Fibroblast of skin of right quadriceps (primary cell): ENCODE results near the gene NDUFS7.

Experiments used
- DNase-seq: peaks from one replicate; pipeline ENCODE4 v3.0.0-alpha.2; 2013

Gene NDUFS7

DNA sequence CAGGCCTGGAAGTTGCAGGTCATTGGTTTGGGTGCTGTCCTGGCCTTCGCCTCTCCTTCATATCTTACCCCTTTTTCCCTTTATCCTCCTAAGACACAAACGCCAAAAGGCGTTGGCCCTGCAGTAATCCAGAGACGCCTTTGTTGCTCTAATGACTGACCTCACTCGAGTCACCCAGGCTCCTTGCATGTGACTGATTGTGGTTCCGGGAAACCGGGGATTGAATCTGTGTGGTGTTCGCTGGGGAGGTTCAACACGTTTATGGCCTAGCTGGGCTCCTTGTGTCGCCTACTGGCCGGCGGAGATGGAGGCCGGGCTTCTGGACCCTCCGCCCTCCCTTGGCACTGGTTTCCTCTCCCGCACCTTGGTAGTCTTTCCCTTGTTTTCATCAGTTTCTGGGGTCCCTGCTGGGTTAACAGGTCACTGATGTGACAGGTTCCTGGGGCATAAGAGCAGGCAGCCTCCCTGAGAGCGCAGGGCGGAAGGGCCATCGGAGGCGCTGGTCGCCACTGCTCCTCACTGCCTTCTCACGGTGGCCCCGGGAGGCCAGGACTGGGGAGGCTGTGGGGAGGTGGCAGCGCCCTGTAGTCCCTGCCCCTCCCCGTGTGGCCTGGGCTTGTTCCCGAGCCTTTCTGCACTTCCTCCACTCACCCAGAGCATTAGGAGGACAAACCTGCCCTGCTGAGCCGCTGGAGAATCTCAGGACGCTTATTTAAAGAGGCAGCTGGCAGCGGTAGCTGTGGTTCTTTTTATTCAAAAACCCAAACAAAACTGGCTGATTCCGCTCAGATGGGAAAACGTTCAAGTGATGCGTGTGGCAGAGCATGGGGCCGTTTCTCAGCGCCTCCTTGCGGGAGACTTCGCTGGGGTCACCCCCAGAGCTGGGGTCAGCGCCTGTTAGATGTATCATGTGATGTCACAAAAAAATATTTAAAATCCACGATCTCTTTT, 18.1 kb upstream of the NDUFS7 start:
- no peak for DNase-seq

GRCh38 chr19:1366296-1366695, 17.4 kb upstream of the NDUFS7 start:
- DNase-seq, result no peak

DNA sequence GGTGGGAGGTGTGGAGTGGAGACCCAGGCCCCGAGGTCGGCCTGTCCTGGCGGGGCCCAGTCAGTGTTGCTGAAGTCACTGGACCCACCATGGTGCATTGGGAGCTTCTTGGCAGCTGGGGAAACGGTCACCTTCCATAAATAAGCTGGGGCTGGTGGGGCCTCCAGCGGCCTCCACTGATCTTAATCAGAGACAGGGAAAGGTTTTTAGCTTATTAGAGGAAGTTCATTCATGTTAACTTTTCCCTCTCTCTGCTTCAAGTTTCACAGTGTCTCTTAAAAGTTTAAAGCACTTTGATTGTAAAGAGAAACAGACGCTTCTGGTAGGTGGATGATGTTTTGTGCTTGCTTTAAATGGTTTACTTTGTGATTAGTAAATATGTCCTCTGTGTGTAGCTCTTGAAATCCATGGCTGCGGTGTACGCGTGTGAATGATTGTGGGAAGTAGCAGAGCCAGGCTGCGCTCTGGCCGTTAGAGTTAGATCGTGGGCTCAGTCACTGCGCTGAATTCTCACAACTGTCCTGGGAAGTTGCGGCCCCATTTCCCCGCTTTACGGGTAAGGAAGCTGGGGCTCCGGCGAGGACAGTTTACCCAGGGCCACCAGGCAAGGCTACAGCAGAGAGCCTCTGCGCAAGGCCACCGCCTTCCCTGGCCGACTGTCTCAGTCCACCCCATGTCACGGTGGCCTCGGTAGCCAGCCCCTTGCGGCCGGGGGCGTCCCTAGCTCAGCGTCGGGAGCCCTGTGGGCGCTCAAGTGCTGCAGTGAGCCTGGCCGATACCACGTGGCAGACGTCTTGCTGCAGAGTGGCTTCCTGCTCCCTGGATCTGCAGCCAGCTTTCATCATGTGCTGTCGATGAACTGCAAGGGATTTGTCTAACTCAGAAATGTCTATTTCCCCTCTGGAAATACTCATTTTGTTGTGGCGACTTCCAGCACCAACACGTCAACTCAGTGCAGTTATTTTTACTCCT, 16.5 kb upstream of the NDUFS7 start:
- no peak for DNase-seq

GRCh38 chr19:1369214-1369805, 14.4 kb upstream of the NDUFS7 start:
- no peak for DNase-seq

- DNase-seq, result no peak
Measured at GRCh38 chr19:1370579-1371361, 12.9 kb upstream of the NDUFS7 start.

GRCh38 chr19:1373042-1373533, 10.6 kb upstream of the NDUFS7 start:
- no peak for DNase-seq

DNA sequence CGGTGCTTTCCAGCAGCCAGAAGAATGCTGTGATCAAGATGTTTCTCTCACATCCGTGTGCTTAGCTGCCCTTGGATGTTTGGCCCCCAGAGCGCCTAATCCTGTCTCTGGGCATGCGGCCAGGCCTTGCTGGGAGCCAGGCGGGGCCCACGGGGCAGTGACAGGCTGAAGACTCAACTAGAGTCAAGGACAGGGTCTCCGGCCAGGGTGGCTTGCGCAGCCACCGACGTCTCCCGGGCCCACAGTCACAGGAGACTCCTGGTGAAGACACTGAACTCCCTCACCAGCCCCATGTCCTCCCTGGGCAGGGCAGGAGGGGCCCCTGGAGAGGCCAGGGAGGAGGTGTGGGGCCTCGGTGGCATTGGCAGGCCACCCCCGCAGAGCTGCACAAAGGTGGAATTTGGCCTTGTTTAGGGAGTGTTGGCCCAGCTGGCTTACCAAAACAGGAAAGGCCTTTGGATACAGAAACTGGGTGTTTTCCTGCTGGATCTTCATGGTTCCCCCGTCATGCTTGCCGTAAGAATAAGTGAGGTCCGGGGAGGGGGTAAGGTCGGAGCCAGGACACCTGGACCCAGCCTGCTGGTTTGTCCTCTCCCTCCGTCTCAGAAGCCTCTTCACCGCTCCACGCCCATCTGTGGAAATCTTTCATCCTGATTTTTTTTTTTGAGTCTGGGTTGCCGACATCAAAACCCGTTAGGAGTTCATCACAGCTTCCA, 10.0 kb upstream of the NDUFS7 start:
- no peak for DNase-seq

- no peak for DNase-seq
Measured at GRCh38 chr19:1374250-1374577, 9.5 kb upstream of the NDUFS7 start.

GRCh38 chr19:1376415-1376805, 7.3 kb upstream of the NDUFS7 start:
- no peak for DNase-seq

DNA sequence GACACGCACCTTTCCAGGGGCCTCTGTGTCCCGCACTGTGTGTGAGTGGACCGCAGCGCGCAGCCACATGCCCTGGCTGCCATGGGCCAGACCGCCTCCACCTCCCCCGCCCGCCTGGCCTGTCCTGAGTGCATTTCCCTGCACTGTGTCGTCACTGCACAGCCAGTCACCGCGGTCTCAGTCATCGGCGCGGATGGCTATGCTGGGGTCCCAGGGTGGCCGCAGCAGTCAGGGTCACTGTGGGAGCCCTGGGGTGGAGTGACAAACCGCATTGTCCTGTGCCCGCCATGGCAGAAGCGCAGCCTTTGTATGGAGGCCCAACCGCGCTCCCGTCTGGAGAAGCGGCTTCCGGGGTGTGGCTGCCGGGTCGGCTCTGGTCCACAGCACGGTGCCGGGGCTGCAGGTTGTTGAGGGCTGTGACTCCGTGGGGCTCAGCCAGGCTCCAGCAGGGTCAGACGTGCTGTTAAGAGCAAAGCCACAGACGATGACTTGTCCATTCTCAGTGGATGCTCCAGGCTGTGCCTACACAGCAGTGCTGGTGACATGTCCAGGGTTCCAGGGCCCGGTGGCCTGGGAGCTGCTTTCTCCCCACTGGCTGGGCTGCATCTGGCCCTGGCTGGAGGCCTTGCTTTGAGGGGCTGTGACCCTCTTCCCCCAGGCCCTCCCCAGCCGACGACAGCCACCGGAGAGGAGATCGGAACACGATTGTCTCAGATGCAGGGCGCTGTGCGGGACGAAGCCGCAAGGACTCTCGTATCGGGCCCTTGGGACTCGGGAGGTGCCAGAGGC, 6.3 kb upstream of the NDUFS7 start:
- DNase-seq, result no peak

DNA sequence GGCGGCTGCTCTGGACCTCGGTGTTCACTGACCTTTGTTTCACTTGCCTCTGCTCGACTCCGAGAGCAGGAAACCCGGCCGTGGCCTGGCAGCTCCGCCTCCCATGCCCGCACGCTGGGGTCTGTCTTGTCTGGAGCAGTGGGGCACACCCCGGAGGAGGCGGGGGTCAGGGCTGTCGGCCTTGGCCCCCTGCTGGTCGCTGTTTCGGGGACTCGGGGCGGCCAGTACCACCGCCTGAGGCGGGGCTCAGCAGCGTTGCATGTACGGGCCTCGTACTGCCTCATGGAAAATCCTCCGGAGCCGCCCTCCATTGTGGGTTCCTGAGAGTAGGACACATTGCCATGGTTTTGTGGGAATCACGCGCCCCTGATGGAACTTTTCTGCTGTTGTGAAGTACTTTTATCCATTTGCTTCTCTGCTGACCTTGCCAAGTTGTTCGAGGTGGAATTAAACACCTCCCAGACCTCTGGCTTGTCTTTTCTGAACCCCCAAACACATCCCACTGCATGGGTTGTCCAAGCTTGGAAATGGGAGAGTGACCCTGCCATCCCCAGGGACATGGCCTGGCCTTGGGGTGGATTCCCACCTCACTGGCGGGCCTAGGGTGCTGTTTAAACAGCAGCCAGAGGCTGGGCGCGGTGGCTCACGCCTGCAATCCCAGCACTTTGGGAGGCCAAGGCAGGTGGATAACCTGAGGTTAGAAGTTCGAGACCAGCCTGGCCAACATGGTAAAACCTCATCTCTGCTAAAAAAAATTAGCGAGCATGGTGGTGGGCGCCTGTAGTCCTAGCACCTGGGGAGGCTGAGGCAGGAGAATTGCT, 5.5 kb upstream of the NDUFS7 start:
- no peak for DNase-seq

GRCh38 chr19:1379126-1379905, 4.4 kb upstream of the NDUFS7 start:
- DNase-seq, result no peak

DNA sequence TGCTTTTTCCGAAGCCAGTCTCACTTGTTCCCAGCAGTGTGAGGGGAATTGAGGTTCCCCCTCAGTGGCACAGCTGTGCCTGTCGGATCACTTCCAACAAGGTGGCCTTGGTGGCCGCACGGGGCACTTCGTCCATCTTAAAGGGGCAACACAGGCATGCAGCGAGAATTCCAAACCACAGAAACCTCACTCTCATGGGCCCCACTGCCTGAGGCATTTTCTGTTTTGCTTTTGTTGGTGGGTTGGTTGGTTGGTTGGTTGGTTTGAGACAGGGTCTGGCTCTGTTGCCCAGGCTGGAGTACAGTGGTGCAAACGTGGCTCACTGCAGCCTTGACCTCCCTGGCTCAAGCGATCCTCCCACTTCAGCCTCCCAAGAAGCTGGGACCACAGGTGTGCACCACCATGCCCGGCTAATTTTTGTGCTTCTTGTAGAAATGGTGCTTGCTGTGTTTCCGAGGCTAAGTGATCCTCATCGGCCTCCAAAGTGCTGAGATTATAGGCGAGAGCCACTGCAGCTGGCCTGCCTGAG, 3.7 kb upstream of the NDUFS7 start:
- no peak for DNase-seq

DNA sequence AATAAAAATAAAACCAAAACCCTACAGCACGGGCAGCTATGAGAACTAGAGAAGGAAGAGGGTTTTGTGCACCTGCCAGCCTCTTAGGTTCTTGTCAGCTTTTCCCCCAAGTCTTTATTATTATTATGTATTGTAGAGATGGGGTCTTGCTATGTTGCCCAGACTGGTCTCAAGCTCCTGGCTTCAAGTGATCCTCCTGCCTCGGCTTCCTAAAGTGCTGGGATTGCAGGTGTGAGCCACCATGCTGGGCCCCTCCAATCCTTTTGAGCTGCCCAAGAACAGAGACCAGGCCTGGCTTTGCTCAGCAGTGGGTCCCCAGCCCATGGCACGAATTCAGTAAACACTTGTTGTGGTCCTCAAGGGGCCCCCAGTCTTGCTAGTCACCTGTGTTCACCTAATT, 1.5 kb upstream of the NDUFS7 start:
- no peak for DNase-seq

- no peak for DNase-seq
Measured at GRCh38 chr19:1383017-1383311, 743 bp upstream of the NDUFS7 start.

DNA sequence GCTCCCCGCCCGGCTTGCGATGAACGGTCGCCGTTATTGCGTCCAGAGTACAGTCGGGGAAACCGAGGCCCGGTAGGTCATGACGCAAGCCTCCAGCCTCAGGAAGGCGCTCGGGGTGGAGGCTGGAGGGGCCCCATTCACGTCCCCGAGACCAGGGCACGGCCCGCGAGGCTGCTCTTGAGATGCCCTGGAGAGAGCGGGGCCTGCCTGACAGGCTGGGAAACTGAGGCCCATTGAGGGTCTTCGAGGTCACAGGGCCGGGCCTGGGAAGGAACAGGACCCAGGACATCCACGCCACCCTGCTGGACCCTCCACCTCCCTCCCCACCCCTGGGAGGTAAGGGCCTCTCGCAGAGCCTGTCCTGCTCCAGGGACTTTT, 367 bp downstream of the NDUFS7 start:
- no peak for DNase-seq

GRCh38 chr19:1384478-1385110, 887 bp downstream of the NDUFS7 start:
- DNase-seq, result no peak

GRCh38 chr19:1385816-1386215, 2.1 kb downstream of the NDUFS7 start:
- no peak for DNase-seq
